Osteocyte (in vitro differentiated cells): Measurements from ENCODE around the gene STX18. TPM values are rescaled to one million over a fixed set of nuclear protein-coding genes. Genes with fewer than 3 reads are reported as not detected.

Experiments used
- DNase-seq: peaks from one replicate; pipeline ENCODE4 v3.0.0; 2021; ENCODE audit warnings: mixed read lengths; ENCODE audit not compliant: unreplicated experiment; ENCODE audit errors: extremely low spot score
- H3K27ac Mint-ChIP-seq: one replicate; pipeline ENCODE4 v1.8.0; 2021; ENCODE audit warnings: mild to moderate bottlenecking, mixed read lengths; ENCODE audit not compliant: unreplicated experiment
- H3K27me3 Mint-ChIP-seq: one replicate; pipeline ENCODE4 v1.8.0; 2021; ENCODE audit warnings: mixed read lengths; ENCODE audit not compliant: unreplicated experiment
- H3K36me3 Mint-ChIP-seq: one replicate; pipeline ENCODE4 v1.8.0; 2021; ENCODE audit warnings: mixed read lengths; ENCODE audit not compliant: unreplicated experiment
- H3K4me1 Mint-ChIP-seq: one replicate; pipeline ENCODE4 v1.8.0; 2021; ENCODE audit warnings: mixed read lengths; ENCODE audit not compliant: unreplicated experiment
- H3K4me3 Mint-ChIP-seq: one replicate; pipeline ENCODE4 v1.8.0; 2021; ENCODE audit warnings: mild to moderate bottlenecking, moderate library complexity, mixed read lengths; ENCODE audit not compliant: unreplicated experiment
- H3K9me3 Mint-ChIP-seq: one replicate; pipeline ENCODE4 v1.8.0; 2021; ENCODE audit warnings: mixed read lengths; ENCODE audit not compliant: unreplicated experiment
- CTCF ChIP-seq: fragments of 200-600 bp; sonication (generic); IDR thresholded peaks from 2 replicates; pipeline ENCODE4 v1.5.0; 2021; ENCODE audit warnings: antibody characterized with exemption, mild to moderate bottlenecking, moderate library complexity
- total RNA-seq: library from RNA; stranded (reverse); gene quantifications from 2 replicates; pipeline ENCODE4 v1.2.1, GENCODE V29; 2021

The STX18 gene
- total RNA-seq, 1 donor from 2014 or later, result 26.7 TPM

DNA sequence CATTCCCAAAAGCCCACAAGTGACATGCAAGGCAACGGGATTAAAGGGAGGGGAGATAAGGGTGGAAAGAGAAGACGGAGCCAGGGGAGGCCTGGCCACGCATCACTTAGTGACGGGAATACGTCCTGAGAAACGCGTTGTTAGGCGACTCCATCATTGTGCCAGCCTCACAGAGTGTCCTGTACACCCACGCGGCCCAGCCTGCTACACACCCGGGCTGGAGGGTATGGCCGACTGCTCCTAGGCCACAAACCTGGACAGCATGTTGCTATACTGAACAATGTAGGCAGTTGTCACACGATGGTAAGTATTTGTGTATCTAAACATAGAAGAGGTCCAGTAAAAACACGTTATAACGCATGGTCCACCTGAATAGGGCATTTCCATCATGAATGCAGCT lies 131.6 kb downstream of the STX18 start:
- H3K36me3 Mint-ChIP-seq, result no peaks in the 10 kb centered on the region
- H3K27ac Mint-ChIP-seq, result no peak overlapping the region
- peaks cover under 1% of the 10 kb centered on the region for H3K27me3 Mint-ChIP-seq
- no peaks in the 10 kb centered on the region for H3K9me3 Mint-ChIP-seq
- H3K4me3 Mint-ChIP-seq, result no peak overlapping the region
- TF ChIP-seq CTCF, result no peak
- no peaks in the 10 kb centered on the region for H3K4me1 Mint-ChIP-seq
- DNase-seq, result no peak

GRCh38 chr4:4409416-4410115 lies 132.3 kb downstream of the STX18 start:
- no peak overlapping the region for H3K4me3 Mint-ChIP-seq
- no peaks in the 10 kb centered on the region for H3K36me3 Mint-ChIP-seq
- no peak for DNase-seq
- no peak overlapping the region for H3K27ac Mint-ChIP-seq
- H3K27me3 Mint-ChIP-seq, result peaks cover 6% of the 10 kb centered on the region
- no peak for TF ChIP-seq CTCF
- H3K9me3 Mint-ChIP-seq, result no peaks in the 10 kb centered on the region
- no peaks in the 10 kb centered on the region for H3K4me1 Mint-ChIP-seq

- Mint-ChIP-seq H3K4me3 (no peak overlapping the region), H3K9me3 (no peaks in the 10 kb centered on the region), H3K36me3 (no peaks in the 10 kb centered on the region), H3K27me3 (peaks cover 9% of the 10 kb centered on the region), H3K4me1 (no peaks in the 10 kb centered on the region), H3K27ac (no peak overlapping the region)
- TF ChIP-seq CTCF, result no peak
- DNase-seq, result no peak
These were observed 133.1 kb downstream of the STX18 start for GRCh38 chr4:4408576-4409335.

DNA sequence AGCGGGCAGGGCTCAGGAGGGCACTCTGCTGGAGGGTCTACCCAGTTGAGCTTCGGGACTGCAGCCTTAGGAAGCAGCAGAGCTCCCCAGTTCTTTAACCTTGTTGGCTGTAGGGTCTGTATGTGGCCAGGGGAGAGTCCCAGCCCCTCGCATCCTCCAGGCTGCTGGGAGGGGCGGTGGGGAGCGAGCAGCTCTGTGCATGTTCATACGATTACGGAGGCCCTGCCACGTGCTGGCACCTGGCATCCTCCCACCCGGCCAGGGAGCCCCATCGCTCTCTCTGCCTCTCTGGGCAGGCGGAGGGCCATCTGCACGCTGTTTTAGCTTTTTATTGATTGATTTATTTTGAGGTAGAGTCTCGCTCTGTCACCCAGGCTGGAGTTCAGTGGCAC lies 133.7 kb downstream of the STX18 start:
- no peak for DNase-seq

More for the DNA sequence above, 133.7 kb downstream of the STX18 start:
- no peak for TF ChIP-seq CTCF
- H3K36me3 Mint-ChIP-seq, result no peaks in the 10 kb centered on the region
- H3K27ac Mint-ChIP-seq, result no peak overlapping the region
- no peaks in the 10 kb centered on the region for H3K9me3 Mint-ChIP-seq
- no peak overlapping the region for H3K4me3 Mint-ChIP-seq
- no peaks in the 10 kb centered on the region for H3K4me1 Mint-ChIP-seq
- H3K27me3 Mint-ChIP-seq, result peaks cover 11% of the 10 kb centered on the region
